ENCODE measurements around the gene UBE2E3.
"Not testable (repeated sequence)": the region's sequence is repeated elsewhere in the genome, so short reads cannot be mapped to it uniquely, and the experiment has no call there.

Gene UBE2E3

GRCh38 chr2:181037922-181038321 lies 57.5 kb downstream of the UBE2E3 start:
- no peak for DNase-seq

DNA sequence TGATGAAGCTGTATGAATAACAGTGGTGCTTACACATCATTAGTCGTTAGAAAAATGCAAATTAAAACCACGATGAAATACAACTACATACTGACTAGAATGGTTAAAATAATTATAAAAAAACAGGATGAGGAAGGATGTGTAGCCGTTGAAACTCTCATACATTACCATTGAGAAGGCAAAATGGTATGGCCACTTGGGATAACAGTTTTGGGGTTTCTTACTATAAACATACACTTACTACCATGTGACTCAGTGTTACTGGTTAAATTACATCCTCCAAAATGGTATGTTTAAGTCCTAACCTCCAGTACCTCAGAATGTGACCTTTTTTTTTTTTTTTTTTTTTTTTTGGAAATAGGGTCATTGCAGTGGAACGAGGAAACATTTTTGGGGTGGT lies 58.4 kb downstream of the UBE2E3 start:
- DNase-seq: no peak

GRCh38 chr2:181040839-181041238 lies 60.4 kb downstream of the UBE2E3 start:
- not testable (repeated sequence) for DNase-seq

GRCh38 chr2:181041661-181042060 lies 61.3 kb downstream of the UBE2E3 start:
- no peak for DNase-seq

- DNase-seq: peak; percentile 18 to 19
Measured at GRCh38 chr2:181042706-181043105, 62.3 kb downstream of the UBE2E3 start.

GRCh38 chr2:181046833-181047232 lies 66.4 kb downstream of the UBE2E3 start:
- no peak for DNase-seq

DNA sequence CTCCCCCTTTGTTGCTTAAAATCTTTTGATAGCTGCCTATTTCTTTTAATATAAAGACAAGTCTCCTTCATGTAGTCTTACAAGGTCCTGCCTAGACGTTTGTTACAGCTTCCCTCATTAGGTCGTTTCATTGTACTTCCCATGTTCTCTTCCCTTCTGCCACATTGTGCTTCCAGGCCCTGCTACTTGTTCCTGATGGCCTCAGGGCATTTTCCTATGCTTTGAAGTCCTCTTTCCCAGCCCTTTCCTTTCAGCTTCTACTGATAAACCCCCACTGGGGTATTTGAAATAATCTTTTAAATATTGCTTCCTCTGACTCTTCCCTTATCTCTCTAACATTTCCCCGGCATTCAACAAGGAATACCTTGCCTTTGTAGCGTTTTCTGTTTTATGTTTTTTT lies 67.4 kb downstream of the UBE2E3 start:
- DNase-seq: no peak

GRCh38 chr2:181051861-181052522 lies 71.6 kb downstream of the UBE2E3 start:
- DNase-seq: no peak

DNA sequence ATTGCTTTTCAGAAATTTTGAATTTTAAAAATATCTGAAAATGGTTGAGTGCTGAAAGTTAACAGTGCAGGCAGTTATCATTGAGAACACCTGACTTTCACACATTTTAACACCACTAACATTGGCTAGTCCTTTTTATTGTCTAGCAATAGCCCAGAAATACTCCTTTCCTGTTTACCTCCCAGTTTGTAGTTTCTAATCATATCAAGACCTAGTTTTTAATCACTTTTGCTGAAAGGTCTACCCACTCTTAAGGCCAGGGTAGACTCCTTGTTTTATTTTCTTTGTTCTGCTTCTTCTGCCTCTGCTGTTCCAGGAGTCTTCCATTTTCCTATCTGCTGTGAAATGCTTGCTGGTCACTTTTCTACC lies 72.1 kb downstream of the UBE2E3 start:
- no peak for DNase-seq

GRCh38 chr2:181054256-181054655 lies 73.9 kb downstream of the UBE2E3 start:
- DNase-seq: no peak

DNA sequence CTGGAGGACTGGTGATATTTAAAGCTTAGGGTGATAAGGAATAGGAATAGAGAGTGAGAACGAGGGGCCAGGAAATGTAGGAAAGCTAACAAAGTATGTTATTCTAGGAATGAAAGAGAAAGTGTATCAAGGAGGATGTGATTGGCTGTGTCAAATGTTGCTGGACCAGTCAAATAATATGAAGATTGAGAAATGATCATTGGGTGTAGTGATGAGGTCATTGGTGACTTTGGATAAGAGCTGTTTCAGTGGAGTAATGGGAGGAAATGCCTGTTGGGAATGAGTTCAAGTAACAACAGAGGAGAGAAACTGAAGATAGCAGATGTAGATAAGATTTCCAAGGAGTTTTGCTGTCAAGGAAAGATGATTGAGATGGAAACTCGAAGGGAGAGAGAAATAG lies 74.4 kb downstream of the UBE2E3 start:
- no peak for DNase-seq

DNA sequence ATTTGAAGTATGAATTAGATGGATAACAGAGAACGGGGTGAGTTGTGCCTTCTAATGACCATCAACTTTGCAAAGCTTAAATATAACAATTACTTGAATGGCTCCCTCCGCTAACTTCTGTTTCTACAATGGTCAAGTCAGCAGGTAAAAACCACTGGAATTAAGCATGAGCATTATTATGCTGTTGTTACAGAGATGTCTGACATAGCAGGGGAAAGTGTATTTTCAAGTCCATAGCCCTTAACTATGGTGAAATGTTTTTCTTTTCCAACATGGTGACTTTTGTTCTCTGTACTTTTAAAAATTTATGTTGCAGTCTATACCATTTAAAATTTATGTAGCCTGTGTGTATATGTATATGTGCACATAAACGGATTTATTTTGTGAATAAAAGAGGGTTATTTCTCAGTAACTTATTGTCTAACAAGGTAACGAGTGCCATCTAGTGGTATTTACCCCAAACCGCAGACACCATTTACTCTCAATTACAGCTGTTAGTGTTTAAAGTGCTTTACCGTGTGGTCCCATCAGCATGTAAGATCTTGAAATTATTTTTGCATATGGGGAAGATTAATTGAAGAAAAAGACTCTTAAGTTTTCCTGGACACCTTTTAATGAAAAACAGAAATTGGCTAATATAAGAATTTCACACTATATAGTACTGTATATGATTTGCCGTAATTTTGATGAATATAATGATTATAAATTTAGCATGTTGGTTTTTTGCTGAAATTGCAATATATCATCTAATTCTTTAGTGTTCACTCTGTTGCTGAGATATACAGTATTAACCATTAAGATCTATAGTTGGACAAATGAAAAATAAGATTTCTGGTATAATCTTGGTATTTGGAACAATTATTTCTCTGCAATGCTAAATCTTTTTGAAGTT lies 78.2 kb downstream of the UBE2E3 start:
- DNase-seq: peak; percentile 86 to 94

GRCh38 chr2:181063696-181064095 lies 83.3 kb downstream of the UBE2E3 start:
- DNase-seq: no peak

DNA sequence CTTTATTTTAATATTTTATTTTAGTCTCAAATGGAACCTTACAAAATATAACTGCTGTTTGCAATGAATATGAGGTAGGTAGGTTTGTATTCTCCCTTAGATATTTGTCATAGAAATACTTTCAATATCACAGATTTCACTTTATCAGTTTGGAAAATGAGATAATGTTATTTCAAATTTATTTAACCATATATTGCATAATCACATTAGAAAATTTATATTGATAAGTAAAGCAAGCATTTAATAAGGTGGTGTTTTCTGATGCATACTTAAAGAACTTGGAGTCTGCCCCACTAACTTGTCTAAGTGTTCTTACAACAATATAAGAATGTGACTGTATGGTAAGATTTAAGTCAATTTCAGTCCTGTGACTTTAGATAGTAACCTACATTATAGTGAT lies 85.1 kb downstream of the UBE2E3 start:
- no peak for DNase-seq

GRCh38 chr2:181066333-181066732 lies 85.9 kb downstream of the UBE2E3 start:
- no peak for DNase-seq

DNA sequence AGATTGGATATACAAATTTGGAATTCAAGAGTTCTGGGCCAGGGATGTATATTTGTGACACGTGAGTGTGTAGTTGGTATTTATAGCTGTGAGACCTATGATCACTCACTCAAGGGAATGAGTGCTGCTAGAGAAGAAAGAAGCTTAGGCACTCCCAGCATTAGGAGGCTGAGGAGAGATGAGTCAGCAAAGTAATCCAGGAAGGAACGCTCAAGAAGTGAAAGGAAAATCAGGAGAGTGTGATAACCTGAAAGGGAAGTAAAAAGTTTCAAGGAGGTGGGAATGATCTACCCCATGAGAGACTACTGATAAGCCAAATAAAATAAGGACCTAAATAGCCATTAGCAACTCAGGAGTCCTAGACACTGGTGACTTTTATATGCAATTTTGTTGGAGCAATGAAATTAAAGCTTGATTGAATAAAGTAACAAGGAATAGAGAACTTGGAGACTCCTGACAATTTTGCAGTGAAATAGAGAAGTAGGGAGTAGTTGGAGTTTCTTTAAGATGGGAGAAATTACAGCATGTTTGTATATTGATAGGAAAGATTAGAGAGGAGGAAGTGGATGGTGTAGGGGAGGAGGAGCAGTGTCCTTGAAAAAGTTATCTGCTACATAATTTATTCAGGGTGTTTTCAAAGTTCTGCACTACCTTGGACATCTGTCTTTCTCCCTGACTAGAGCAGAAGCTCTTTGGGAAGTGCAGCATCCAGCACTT lies 89.9 kb downstream of the UBE2E3 start:
- peak; percentile 23 to 25 for DNase-seq

DNA sequence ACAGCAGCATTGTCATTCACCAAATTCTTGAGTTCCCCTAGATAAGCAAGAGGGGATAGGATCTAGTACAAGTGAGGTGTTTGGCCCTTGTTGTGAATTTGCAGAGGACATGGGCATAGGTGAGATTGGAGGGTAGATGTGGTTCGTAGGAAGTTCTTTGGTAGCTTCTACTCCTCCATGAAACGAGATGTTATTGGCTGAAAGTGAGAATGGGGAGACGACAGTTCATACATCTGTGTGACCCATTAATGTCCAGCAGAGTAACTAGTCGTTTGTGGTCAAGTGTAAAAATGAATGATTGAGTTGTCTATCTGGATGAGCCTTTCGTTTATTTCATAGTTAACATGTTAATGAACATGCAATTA lies 90.4 kb downstream of the UBE2E3 start:
- DNase-seq: no peak

GRCh38 chr2:181072486-181073235 lies 92.3 kb downstream of the UBE2E3 start:
- peak; percentile 26 to 28 for DNase-seq

DNA sequence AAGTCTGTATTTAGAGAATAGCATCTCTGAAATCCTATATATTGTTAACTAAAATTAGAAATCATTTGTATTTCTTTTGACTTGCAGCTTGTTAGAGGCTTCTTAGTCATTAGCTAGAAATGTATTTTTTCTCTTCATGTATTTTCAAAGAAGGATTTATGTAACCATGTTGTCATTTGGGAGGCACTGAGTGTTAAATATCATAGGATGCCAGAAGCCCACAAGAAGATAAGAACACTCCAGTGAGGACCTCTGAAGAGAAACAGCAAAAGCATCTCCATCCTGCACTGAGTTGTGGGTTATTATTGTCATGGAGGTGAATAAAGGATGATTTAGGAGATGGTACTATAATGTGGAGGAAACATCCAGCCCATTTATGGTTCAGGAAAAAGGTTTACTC lies 93.5 kb downstream of the UBE2E3 start:
- DNase-seq: no peak

- no peak for DNase-seq
Measured at GRCh38 chr2:181074457-181074856, 94.1 kb downstream of the UBE2E3 start.

DNA sequence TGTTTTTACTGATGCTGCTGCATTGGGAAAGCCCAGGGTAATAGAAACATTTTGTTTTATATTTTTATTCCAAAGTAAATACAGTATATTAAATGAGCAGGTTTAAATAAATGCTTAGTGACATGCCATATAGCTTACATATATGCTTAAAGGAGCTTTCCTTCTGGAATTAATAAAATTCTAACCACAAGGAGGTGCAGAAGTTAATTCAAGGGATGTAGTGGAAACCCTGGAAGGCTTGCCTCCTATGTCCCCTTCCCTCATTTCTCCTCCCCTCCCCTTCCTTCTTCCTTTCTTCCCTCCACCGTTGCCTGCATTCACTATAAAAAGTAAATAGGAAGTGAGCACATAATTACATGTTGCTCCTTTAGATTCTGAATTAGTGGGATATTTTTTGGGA lies 96.3 kb downstream of the UBE2E3 start:
- DNase-seq: no peak

DNA sequence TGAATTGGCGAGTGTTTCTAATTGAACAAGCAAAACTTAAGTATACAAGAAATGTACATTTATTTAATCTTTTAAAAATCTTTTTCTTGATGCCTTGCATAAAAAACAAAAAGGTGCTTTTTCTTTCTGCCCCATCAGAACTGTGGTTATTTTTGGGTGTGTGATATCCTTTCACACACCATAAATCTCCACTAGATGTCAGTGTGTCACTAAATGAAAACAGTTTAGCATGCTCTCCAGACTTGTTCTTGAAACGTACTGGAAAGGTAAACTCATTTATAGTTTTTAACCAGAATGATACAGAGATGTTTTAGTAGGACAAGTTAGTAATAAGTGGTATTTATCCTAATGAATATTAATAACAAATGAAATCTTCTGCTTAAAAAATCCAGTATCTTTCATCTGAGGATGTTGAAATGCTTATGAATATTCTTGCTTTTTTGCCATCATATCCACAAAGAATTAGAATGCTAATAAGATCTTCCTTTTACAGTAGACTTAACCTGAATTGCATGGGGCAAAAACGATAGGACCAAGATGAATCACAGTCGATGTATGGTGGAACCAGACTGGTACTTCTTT lies 96.8 kb downstream of the UBE2E3 start:
- peak; percentile 79 to 88 for DNase-seq

- DNase-seq: no peak
Measured at GRCh38 chr2:181083140-181083539, 102.7 kb downstream of the UBE2E3 start.

Measured in Kasumi-1 (cell line).